ENCODE data around the gene ATP5F1D.

ATP5F1D gene

DNA sequence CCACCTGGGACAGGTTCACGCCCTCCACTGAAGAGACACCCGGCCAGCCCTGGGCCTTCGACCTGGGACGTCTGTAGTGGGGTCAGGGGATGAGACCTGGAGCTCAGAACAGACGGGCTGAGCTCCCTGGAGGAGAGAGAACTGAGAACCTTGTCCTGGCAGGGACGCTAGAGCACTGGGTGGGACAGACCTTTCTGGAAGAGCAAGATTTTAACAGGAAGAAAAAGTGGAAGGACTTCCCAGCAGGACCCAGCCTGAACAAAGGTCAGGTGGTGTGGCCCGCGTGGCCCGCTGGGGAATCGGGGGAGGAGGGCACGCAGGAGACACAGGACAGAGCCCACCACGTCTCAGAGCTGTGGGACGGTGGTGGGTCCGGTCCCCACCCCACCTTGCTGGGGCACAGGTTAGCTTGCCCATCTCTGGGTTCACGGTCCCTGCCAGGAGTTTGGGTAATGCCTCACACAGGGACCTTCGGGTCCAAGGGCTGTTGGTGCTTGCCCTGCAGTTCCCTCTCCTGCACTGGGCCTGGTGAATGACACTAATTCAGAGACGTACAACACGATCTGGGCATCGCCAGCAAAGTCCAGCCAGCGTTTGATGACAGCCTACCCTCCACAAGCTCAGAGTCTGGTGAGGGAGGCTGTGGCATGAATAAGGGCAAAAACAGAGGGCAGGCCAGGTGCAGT, 42.9 kb downstream of the ATP5F1D start:
- no peak overlapping the region for H3K4me3 ChIP-seq (ENCODE audit: low read depth, low read length)
- no peak for DNase-seq (ENCODE audit: low read depth)
- TF ChIP-seq, protein P1, sequence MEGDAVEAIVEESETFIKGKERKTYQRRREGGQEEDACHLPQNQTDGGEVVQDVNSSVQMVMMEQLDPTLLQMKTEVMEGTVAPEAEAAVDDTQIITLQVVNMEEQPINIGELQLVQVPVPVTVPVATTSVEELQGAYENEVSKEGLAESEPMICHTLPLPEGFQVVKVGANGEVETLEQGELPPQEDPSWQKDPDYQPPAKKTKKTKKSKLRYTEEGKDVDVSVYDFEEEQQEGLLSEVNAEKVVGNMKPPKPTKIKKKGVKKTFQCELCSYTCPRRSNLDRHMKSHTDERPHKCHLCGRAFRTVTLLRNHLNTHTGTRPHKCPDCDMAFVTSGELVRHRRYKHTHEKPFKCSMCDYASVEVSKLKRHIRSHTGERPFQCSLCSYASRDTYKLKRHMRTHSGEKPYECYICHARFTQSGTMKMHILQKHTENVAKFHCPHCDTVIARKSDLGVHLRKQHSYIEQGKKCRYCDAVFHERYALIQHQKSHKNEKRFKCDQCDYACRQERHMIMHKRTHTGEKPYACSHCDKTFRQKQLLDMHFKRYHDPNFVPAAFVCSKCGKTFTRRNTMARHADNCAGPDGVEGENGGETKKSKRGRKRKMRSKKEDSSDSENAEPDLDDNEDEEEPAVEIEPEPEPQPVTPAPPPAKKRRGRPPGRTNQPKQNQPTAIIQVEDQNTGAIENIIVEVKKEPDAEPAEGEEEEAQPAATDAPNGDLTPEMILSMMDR (conservative IDR thresholded peaks at IDR 0.05; ENCODE audit: low read depth, low read length), result no peak

DNA sequence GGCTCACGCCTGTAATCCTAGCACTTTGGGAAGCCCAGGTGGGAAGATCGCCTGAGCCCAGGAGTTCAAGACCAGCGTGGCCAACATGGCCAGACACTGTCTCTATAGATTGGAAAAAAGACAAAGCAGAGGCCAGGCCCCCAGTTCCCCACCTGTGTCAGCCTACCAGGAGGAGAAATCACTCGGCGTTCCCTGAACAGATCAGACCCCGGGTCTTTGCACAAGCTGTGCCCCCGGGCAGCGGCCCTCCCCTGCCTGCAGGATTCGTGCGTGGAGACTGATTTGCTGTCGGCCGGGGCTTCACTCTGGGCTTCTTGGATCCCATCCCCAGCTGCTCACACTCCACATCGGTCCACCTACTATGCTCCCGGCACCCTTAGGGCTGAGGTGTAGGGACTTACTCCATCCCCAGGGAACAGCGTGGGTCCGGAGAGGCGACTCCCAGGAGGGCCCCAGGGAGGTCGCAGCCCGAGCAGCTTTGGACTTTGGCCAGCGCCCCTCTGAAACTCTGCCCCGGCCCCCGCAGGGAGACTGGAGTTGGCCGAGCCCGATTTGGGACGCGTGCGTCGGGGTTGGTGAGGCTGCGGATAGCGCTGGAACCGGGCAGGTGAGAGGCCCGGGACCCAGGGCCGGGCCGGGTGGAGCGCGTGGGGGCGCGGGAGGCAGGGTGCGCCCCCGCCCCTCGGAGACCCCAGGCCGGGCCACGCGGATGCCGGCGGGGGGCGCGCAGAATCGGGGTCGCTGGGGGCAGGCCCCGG, 43.6 kb downstream of the ATP5F1D start:
- no peak for DNase-seq (ENCODE audit: low read depth)
- no peak overlapping the region for H3K4me3 ChIP-seq (ENCODE audit: low read depth, low read length)
- TF ChIP-seq, protein P1 (conservative IDR thresholded peaks at IDR 0.05; ENCODE audit: low read depth, low read length), result no peak

DNA sequence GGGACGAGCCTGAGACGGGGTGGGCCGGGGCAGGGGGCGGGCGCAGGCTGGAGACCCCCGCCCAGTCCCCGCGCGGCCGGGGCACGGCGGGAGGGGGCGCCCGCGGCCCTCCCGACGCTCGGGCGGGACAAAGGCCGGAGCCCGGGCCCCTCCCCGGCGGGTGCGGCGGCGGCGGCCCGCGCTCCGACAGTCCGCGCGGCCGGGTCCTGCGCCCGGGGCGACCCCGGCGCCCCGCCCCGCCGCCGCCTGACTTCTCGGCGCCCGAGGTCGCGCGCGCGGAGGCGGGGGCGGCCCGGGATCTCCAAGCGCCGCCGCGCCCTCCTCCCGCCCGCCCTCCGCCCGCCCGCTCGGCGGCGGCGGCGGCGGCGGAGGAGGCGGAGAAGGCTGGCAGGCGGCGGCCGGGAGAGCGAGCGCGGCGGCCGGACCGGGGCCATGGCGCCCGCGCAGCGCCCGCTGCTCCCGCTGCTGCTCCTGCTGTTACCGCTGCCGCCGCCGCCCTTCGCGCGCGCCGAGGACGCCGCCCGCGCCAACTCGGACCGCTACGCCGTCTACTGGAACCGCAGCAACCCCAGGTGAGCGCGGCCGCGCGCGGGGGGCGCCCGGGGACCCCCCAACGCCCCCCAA, 44.3 kb downstream of the ATP5F1D start, which contains the start of gene EFNA2:
Gene EFNA2, plus strand, starts transcription at position 137 of the 624 bp plus-strand sequence. Its CDS starts 296 bp downstream, at position 433.
- H3K4me3 ChIP-seq (ENCODE audit: low read depth, low read length), result no peak within 1 kb of the TSS

GRCh38 chr19:1286487-1287353, 45.2 kb downstream of the ATP5F1D start:
- TF ChIP-seq, protein P1 (conservative IDR thresholded peaks at IDR 0.05; ENCODE audit: low read depth, low read length), result no peak
- no peak overlapping the region for H3K4me3 ChIP-seq (ENCODE audit: low read depth, low read length)
- no peak for DNase-seq (ENCODE audit: low read depth)

More for the DNA sequence above, 44.3 kb downstream of the ATP5F1D start, which contains the start of gene EFNA2:
- TF ChIP-seq, protein P1 (conservative IDR thresholded peaks at IDR 0.05; ENCODE audit: low read depth, low read length), result no peak
- no peak for DNase-seq (ENCODE audit: low read depth)

DNA sequence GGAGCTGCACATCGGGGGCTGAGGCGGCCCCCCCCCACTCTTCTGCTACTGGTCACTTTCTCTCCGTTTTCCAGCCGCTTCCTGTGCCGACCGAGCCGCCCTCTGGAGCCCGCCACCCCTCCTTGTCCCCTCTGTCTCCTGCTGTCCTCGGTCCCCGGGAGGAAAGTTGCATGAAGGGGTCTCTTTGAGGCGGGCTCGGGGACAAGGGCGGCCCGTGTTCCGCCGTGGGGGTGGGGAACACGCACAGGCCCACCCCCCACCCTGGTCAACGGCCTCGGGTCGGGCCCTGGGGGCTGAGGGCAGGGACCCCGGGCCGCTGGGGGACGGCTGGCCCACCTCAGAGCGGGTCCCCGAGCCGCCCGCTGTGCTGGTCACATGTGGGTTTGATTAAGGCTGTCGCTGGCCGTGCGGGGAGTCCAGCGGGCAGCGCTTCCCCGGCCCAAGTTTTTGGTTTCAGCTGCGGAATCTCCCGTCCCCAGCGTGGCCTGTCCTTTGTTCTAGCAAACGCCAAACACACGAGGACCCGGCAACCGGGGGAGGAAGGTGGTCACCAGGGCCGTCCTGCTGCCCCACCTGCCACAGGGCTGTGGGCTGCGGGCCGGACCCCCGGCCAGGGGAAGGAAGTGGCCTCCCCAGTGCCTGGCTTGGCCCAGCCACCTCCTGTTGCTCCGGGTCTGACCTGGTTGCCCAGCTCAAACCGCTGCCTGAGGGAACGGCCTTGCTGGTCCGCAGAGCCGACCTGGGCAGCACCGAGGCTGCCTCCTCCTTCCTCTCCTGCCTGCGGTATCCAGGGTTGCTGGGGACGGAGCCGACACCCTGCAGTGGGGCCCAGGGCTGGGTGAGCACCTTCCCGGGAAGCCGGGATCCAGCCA, 46.0 kb downstream of the ATP5F1D start:
- TF ChIP-seq, protein P1 (conservative IDR thresholded peaks at IDR 0.05; ENCODE audit: low read depth, low read length), result no peak
- DNase-seq (ENCODE audit: low read depth), result no peak
- no peak overlapping the region for H3K4me3 ChIP-seq (ENCODE audit: low read depth, low read length)

DNA sequence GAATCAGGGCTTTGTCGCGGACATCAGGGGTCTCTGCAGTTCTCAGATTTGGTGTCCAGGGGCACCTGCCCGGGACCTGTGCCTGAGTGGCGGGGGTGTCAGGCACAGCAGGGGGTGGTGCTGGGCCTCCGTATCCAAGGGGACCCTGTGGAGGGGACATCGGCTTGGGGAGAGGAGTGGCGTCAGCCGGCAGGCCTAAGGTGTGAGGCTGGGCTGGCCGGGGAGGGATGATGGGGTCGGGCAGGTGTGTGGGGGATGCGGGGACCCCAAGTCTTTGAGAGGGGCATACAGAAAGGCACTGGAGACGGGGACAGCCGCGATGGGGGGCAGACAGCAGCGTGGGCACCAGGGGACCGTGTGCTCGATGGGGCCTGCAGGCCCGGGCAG, 46.7 kb downstream of the ATP5F1D start:
- DNase-seq (ENCODE audit: low read depth), result no peak
- TF ChIP-seq, protein P1 (conservative IDR thresholded peaks at IDR 0.05; ENCODE audit: low read depth, low read length), result no peak

More for the DNA sequence above, 46.7 kb downstream of the ATP5F1D start:
- H3K4me3 ChIP-seq (ENCODE audit: low read depth, low read length), result no peak overlapping the region
